Panc1 (cell line): ENCODE measurements around the gene DCLK2. TPM values are rescaled to one million over a fixed set of nuclear protein-coding genes. Genes with fewer than 3 reads are reported as not detected.

Source experiments
- ATAC-seq: fragments of 200-7000 bp; cut with Tn5 transposase; 2 replicates; pipeline ENCODE4 v1.9.1; 2020; ENCODE audit warnings: mild to moderate bottlenecking, moderate library complexity
- BruUV-seq: library from RNA; stranded (reverse); fragments of 400-500 nt; replicated peaks from 2 replicates; lab custom pipeline; 2021; lab: Mats Ljungman, UMichigan
- CTCF ChIA-PET: fragments of 300-600 bp; sonication (Branson Sonifier 250); formaldehyde crosslinking; loops from one replicate; lab custom pipeline; 2022; ENCODE audit warnings: antibody characterized with exemption; lab: Charles Lee
- POLR2A ChIA-PET: fragments of 300-600 bp; sonication (Branson Sonifier 250); formaldehyde crosslinking; loops from one replicate; lab custom pipeline; 2022; ENCODE audit warnings: antibody characterized with exemption; lab: Charles Lee
- DNase-seq: peaks from one replicate; pipeline ENCODE4 v3.0.0-alpha.2; 2010; ENCODE audit warnings: low read depth, low spot score
- H3K27ac ChIP-seq: 2 replicates; pipeline ENCODE4 v1.5.1; 2011; ENCODE audit warnings: mild to moderate bottlenecking, low read length, inconsistent platforms
- H3K27me3 ChIP-seq: fragments of 200-500 bp; sonication (Bioruptor generic); 2 replicates; pipeline ENCODE4 v1.6.0; 2014; ENCODE audit warnings: low read length, inconsistent platforms; ENCODE audit not compliant: control insufficient read depth, insufficient read depth
- H3K36me3 ChIP-seq: fragments of 200-500 bp; sonication (Bioruptor generic); 2 replicates; pipeline ENCODE4 v1.5.1; 2014; ENCODE audit warnings: inconsistent platforms, mild to moderate bottlenecking, low read length, moderate library complexity; ENCODE audit not compliant: control insufficient read depth, insufficient read depth
- H3K4me1 ChIP-seq: 2 replicates; pipeline ENCODE4 v1.5.1; 2011; ENCODE audit warnings: inconsistent platforms, mild to moderate bottlenecking, low read length, moderate library complexity; ENCODE audit not compliant: control insufficient read depth, insufficient read depth
- H3K4me3 ChIP-seq, 2 experiments: 2 replicates each; pipeline ENCODE4 v1.5.1; 2011 to 2012; ENCODE audit warnings: low read depth in 2 of 2, low read length in 2 of 2, mild to moderate bottlenecking in 2 of 2, inconsistent platforms in 1 of 2, moderate library complexity in 1 of 2
- H3K9me3 ChIP-seq: fragments of 200-500 bp; sonication (Bioruptor generic); 2 replicates; pipeline ENCODE4 v1.5.1; 2014; ENCODE audit warnings: low read depth, mild to moderate bottlenecking, inconsistent platforms, low read length, moderate library complexity; ENCODE audit not compliant: control insufficient read depth, insufficient read depth
- CTCF ChIP-seq: fragments of 450-650 bp; IDR thresholded peaks from 2 replicates; pipeline ENCODE4 v1.5.1; 2017; ENCODE audit warnings: mild to moderate bottlenecking
- POLR2AphosphoS5 ChIP-seq: IDR thresholded peaks from 2 replicates; pipeline ENCODE4 v1.6.1; 2012; ENCODE audit warnings: mild to moderate bottlenecking, low read depth, low read length, moderate library complexity
- REST ChIP-seq, 2 experiments: IDR thresholded peaks; 2 replicates each; pipeline ENCODE4 v1.6.1; 2011 to 2012; ENCODE audit warnings: low read depth in 2 of 2, control low read depth in 1 of 2, low read length in 1 of 2, mild to moderate bottlenecking in 1 of 2, moderate library complexity in 1 of 2; ENCODE audit not compliant: insufficient read depth in 1 of 2
- SIN3A ChIP-seq: IDR thresholded peaks from 2 replicates; pipeline ENCODE4 v1.6.1; 2012; ENCODE audit warnings: low read depth, mild to moderate bottlenecking, low read length, moderate library complexity, borderline replicate concordance; ENCODE audit not compliant: insufficient read depth
- TCF7L2 ChIP-seq: IDR thresholded peaks from 2 replicates; pipeline ENCODE4 v1.6.1; 2011; ENCODE audit warnings: mild to moderate bottlenecking, low read depth, low read length, inconsistent platforms
- in situ Hi-C: cut with HindIII; loops from 2 replicates; pipeline ENCODE4 v1.10.0; 2016; ENCODE audit warnings: low sequenced_read_pairs, low pct_unique_long_range_greater_than_20kb
- intact Hi-C: fragments of 100-400 bp; cut with micrococcal nuclease; formaldehyde crosslinking; loops from one replicate; pipeline ENCODE4 v1.10.0; 2022; ENCODE audit not compliant: unreplicated experiment
- total RNA-seq: library from RNA; stranded (reverse); gene quantifications from one replicate; pipeline ENCODE4 v1.2.1, GENCODE V29; 2021; ENCODE audit not compliant: unreplicated experiment

The DCLK2 gene
- total RNA-seq, 1 experiment from 2014 or later = 9.5 TPM

GRCh38 chr4:150280975-150281374 is 202.7 kb downstream of the DCLK2 start:
- H3K4me1 ChIP-seq = no peaks in the 10 kb centered on the region
- H3K4me3 ChIP-seq = no peak overlapping the region
- no peaks in the 10 kb centered on the region for H3K9me3 ChIP-seq
- no peak for DNase-seq
- H3K27ac ChIP-seq = no peak overlapping the region
- ChIA-PET CTCF (no interaction called here), POLR2A (no interaction called here)
- in situ Hi-C loops (no loop called here), intact Hi-C loops (no loop called here)
- no TSS peak for BruUV-seq
- no peak for ATAC-seq
- TF ChIP-seq SIN3A (no peak), CTCF (no peak), TCF7L2 (no peak), POLR2AphosphoS5 (no peak), REST (IDR thresholded peaks at IDR 0.05; ENCODE audit: insufficient read depth in 1 of 2, low read depth in 2 of 2, low read length in 1 of 2) (no peak)
- no peaks in the 10 kb centered on the region for H3K36me3 ChIP-seq
- H3K27me3 ChIP-seq = no peaks in the 10 kb centered on the region

GRCh38 chr4:150283689-150284088 is 205.4 kb downstream of the DCLK2 start:
- Histone ChIP-seq H3K9me3 (no peaks in the 10 kb centered on the region), H3K4me3 (no peak overlapping the region), H3K27ac (no peak overlapping the region), H3K36me3 (no peaks in the 10 kb centered on the region), H3K27me3 (no peaks in the 10 kb centered on the region), H3K4me1 (no peaks in the 10 kb centered on the region)
- BruUV-seq = no TSS peak
- no peak for DNase-seq
- intact Hi-C loops (no loop called here), in situ Hi-C loops (no loop called here)
- TF ChIP-seq TCF7L2 = no peak
- no peak for TF ChIP-seq CTCF
- no peak for TF ChIP-seq POLR2AphosphoS5
- no peak for TF ChIP-seq SIN3A
- TF ChIP-seq REST (IDR thresholded peaks at IDR 0.05; ENCODE audit: insufficient read depth in 1 of 2, low read depth in 2 of 2, low read length in 1 of 2) = no peak
- POLR2A ChIA-PET = no interaction called here
- ATAC-seq = no peak
- CTCF ChIA-PET = interaction anchor here (0.6 kb wide), 1 partner anchor 584 kb away, joined by 6 read pairs; no protein-coding TSS in a partner anchor
